Effector CD8-positive, alpha-beta T cell (primary cell): ENCODE data around the gene CIAO1.
"Not testable (repeated sequence)": the region's sequence is repeated elsewhere in the genome, so short reads cannot be mapped to it uniquely, and the experiment has no call there.

Experiments used
- DNase-seq: peaks from one replicate; lab custom pipeline; 2025; lab: John Stamatoyannopoulos, UW

CIAO1 gene

DNA sequence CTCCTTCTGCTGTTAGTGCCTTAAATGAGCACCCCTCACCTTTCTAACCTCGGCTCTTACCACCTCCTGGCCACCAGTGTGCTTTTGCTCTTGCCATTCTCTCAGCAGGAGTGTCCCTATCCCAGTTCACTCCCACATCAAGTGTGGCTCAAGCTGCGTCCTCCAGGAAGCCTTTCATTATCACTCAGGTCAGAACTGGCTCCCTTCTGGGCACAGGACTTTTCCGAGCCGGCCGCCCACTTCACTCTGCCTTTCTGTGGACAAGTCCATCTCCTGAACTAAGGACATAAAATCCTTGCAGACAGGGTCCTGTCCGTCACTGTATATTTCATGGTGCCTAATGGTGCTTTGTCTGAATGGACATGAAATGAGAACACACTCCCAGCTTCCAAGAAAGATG, 15.8 kb upstream of the CIAO1 start:
- DNase-seq = no peak

DNA sequence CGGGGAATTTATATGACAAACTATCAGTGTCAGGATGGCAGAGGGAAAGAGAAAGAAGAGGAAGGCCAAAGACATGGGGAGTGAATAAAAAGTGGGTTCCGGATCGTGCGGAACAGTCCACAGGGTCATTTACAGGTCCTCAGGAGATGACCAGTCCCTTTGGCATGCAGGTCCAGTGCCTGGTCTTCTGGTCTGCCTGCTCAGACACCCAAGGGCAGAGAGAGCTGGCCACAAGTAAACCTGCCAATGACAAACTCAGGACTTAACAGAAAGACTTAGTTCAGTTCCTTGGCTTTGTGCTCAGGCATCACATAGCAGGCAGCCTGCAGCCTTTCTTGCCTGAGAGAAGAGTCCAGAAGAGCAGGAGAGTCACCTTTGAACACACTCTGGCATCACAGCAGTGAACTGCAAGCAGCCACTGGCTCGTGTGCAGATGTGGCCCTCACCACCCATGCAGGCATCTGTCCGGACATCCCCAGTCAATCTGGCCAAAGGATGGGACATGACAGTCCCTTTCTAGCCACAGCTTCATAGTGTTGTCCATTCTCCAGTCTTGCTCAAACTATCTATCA, 14.2 kb upstream of the CIAO1 start:
- no peak for DNase-seq

- no peak for DNase-seq
These were observed 13.5 kb upstream of the CIAO1 start for GRCh38 chr2:96252526-96252925.

DNA sequence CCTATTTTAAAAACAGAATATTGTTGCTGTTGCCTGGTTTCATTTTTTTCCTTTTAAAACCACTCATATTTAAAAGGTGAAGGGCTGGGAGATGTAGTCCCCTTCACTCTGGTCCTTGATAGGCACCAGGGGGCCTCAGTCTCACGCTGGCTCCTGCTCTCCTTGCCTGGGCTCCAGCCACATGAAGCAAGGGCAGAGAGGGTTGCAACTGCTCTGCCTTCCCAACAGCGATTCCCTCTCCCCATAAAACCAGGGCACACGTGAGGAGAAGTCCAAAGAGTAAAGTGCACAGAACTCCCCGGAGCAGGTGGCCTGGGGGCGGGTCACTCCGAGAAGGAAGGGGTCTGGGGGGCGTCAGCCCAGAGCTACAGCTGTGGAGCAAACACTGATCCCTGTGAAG, 13.0 kb upstream of the CIAO1 start:
- no peak for DNase-seq

GRCh38 chr2:96254571-96254970, 11.5 kb upstream of the CIAO1 start:
- DNase-seq = no peak

GRCh38 chr2:96256611-96257113, 9.4 kb upstream of the CIAO1 start:
- no peak for DNase-seq

DNA sequence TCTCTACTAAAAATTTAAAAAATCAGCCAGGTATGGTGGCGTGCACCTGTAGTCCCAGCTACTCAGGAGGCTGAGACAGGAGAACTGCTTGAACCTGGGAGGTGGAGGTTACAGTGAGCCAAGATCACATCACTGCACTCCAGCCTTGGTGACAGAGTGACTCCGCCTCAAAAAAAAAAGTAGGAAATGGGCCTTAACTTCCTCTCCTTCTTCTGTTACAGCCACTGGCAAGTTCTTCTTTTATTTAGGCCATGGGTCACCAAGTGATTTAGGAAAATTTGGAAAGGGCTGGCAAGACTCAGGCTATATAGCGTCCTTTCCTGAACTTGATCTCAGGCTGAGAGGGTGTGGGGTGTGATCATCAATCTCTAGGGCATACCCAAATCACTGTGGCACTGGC, 8.3 kb upstream of the CIAO1 start:
- not testable (repeated sequence) for DNase-seq

- no peak for DNase-seq
These were observed 7.6 kb upstream of the CIAO1 start for GRCh38 chr2:96258166-96259022.

DNA sequence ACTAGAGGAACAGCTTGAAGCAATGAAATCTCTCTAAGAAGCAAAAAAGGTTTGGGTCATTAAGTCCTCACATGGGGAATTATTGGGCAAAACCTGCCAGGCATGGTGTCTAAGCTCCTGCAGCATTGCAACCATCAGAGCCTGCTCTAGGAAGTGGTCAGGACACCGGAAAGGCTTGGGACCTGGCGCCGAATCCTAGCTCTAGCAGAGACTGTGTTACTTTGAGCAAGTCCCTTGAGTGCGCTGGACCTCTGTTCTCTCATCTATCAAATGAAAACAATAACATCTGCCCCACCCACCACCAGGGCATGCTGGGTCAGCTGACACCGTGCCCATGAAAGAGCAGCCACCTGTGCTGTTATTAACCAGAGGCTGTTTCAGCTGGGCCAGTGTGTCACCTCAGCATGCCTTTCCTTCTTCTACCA, 6.5 kb upstream of the CIAO1 start:
- DNase-seq = no peak

DNA sequence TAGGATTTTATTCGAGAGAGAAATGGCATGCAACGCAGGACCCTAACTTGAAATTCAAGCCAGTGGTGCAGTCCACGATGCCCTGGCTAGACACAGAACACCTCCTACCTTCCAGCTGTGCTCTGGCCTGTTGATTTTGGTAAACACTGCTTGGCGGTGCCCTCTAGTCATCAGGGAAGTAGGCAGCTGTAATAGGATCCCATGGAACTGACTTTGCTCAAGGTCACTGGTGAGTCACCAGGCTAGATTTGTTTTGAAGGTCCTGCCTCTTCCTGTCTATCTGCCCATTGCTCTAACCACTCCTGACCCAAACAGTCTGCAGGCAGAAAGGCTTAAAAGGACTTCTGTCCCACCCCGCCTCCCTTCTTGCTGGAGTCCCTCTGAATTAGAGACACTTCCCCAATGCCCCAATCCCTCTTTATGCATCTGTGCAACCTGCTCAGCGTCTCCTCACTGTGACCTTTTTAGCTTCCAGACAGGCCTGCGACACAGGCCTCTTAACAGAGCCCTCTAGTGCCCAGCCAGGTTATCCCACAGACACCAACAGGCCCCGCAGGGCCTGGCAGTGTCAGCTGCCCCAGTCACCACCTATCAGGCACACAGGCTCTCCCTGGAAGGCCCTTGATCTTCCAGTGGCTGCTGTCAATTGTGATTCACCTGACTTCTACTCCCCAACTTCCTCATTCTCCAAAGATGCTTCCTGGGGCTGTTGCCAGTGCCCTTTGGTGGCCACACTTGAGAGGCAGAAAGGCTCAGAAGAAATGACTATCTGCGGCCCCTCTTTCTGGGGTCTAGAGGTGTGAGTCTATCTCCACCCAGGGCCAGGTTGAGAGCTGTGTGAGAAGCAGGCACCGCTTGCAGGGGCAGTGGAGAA, 5.4 kb upstream of the CIAO1 start:
- DNase-seq = no peak

DNA sequence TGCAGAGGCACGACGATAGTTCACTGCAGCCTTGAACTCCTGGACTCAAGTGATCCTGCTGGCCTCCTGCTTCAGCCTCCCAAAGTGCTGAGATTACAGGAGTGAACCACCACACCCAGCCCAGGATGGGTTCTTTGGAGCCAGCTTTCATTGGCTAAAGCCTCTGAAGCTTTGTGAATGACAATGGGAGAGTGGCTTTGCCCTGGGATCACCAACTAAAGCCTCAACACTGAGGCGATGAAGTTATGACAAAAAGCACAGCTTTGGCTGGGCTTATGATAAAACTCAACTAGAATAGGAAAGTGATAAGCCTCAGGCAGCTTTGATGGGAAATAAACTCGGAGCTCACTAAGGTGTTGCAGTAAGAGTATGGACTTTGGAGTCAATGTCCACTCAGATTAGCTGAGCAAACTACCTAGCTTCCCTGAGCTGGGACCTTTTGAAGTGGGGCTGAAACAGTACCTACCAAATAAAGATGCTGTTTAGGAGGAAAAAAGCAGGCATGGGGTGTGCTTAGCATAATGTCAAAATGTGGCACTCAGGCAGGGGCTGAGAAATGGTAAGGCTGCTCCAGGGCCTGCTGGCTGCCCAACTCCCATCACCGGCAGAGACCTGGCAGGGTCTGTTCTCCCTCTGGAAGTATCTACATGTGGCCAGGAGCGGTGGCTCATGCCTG, 4.6 kb upstream of the CIAO1 start:
- DNase-seq = no peak

DNA sequence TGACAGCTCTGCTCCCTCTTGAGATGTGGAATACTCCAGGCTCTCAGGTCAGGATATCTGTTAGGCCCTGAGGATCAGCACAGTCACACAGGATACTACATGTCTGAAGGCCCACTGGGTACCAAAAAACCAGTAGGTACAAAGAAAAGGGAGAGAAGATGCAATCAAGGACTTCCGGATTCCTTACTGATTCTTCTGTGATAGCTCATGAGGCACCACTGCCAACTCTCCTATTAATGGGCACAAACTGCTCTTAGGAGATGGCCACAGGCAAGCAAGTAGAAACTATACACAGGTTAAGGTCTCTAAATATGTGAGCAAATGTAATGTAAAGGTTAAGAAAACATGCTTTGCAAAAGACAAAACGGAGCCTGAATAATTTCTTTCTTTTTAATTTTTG, 3.7 kb upstream of the CIAO1 start:
- no peak for DNase-seq

DNA sequence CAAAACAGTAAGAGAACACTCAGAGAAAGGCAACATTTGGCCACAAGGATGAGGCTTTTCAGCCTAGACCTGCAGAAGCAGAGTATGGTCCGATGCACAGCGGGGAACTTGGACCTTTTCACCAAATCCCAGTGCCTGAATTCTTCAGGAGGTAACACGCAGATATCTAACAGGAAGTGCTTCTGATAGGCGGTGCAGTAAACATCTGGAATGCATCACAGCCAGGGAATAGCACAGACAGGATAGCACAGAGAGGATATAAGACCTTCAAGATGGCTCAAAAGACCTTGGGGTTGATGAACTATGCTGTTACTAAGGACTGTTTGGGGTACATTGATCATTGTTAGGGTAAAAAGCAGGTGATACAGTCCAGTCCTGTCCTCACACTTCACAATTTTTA, 1.9 kb upstream of the CIAO1 start:
- no peak for DNase-seq

- peak; percentile 20 for DNase-seq
These were observed 1.2 kb upstream of the CIAO1 start for GRCh38 chr2:96264656-96265348.

GRCh38 chr2:96265349-96265839, 631 bp upstream of the CIAO1 start:
- DNase-seq = peak; percentile 43

GRCh38 chr2:96267159-96267971, 1.3 kb downstream of the CIAO1 start:
- DNase-seq = peak; percentile 20

GRCh38 chr2:96271995-96272394, 6.0 kb downstream of the CIAO1 start:
- no peak for DNase-seq

- DNase-seq = no peak
These were observed 7.7 kb downstream of the CIAO1 start for GRCh38 chr2:96273763-96274162.

DNA sequence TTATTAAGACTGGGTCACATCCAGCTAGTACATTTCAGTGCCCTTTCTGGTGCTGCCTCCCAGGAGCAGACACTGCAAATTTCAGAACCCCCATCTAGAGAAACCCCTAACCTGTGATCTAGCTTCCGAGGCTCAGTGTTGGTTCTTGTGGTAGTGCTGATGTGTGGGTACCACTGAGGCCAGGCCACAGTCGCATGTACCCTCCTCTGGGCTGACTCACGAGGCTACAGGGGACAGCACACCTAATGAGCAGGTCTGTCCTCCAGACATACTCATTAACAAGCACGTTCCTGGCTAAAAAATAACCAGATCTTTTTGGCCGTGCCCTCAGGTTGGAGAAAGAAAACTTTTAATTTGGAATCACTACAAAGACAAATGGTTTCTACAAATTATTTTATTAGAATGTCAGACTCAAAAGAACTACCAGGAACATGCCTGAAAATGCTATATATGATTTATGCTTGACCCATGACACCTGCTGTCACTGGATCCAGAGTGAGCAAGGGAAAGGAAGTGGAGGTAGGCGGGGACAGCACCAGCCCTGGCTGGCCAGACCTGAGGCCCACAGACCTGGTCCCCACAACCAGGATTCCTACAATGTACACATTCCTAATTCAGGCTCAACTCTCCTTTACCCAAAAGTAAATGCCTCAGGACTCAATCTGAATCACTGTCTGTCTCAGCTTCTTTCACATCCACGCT, 8.5 kb downstream of the CIAO1 start:
- DNase-seq = no peak
